GM12878 (cell line): Measurements from ENCODE around the gene KCNQ1. TPM values are rescaled to one million over a fixed set of nuclear protein-coding genes. Genes with fewer than 3 reads are reported as not detected.

Source experiments
- ATAC-seq: fragments of 200-7000 bp; cut with Tn5 transposase; 3 replicates; pipeline ENCODE4 v1.9.1; 2020; ENCODE audit warnings: mild to moderate bottlenecking, moderate library complexity
- BruUV-seq: library from RNA; stranded (reverse); fragments of 400-500 nt; replicated peaks from 2 replicates; lab custom pipeline; 2021; lab: Mats Ljungman, UMichigan
- CTCF ChIA-PET: fragments of 300-600 bp; sonication (Branson Sonifier 250); formaldehyde crosslinking; extraction: SDS; loops from one replicate; lab custom pipeline; 2021; ENCODE audit warnings: inconsistent platforms; lab: Yijun Ruan, JAX
- POLR2A ChIA-PET: fragments of 350-600 bp; formaldehyde crosslinking; extraction: SDS; loops from one replicate; lab custom pipeline; 2021; ENCODE audit warnings: inconsistent platforms; lab: Charles Lee
- RAD21 ChIA-PET: fragments of 300-600 bp; sonication (Branson Sonifier 250); formaldehyde crosslinking; loops from one replicate; lab custom pipeline; 2023; ENCODE audit warnings: antibody characterized with exemption; ENCODE audit not compliant: unreplicated experiment; lab: Charles Lee
- SMC1A ChIA-PET: fragments of 300-600 bp; sonication (Branson Sonifier 250); formaldehyde crosslinking; loops from one replicate; lab custom pipeline; 2023; ENCODE audit not compliant: unreplicated experiment, uncharacterized antibody; lab: Charles Lee
- DNase-seq: peaks from one replicate; pipeline ENCODE4 v3.0.0-alpha.2; 2011; ENCODE audit warnings: low read depth, low spot score
- FAIRE-seq: peaks from 3 replicates; lab custom pipeline; 2011; peaks lifted over from hg19 to GRCh38; lab: Jason Lieb, UNC
- H2AFZ ChIP-seq: 2 replicates; pipeline ENCODE4 v1.6.0; 2011; ENCODE audit warnings: low read depth, low read length, control low read depth; ENCODE audit not compliant: control insufficient read depth
- H3K27ac ChIP-seq: 2 replicates; pipeline ENCODE4 v1.5.1; 2011; ENCODE audit warnings: control low read depth; ENCODE audit not compliant: control insufficient read depth, insufficient read depth
- H3K27me3 ChIP-seq, 2 experiments: replicated peaks in 1 of 2; 2 replicates each; pipeline versions ENCODE4 v1.6.0 to v1.6.1; 2011; ENCODE audit warnings: low read length in 1 of 2; ENCODE audit not compliant: control insufficient read depth in 2 of 2, insufficient read depth in 2 of 2
- H3K36me3 ChIP-seq, 2 experiments: 2 replicates each; pipeline ENCODE4 v1.5.1; 2011; ENCODE audit warnings: low read length in 1 of 2; ENCODE audit not compliant: control insufficient read depth in 2 of 2, insufficient read depth in 2 of 2
- H3K4me1 ChIP-seq: 2 replicates; pipeline ENCODE4 v1.6.1; 2011; ENCODE audit warnings: mild to moderate bottlenecking, low read length, moderate library complexity, mixed read lengths; ENCODE audit not compliant: control insufficient read depth, insufficient read depth
- H3K4me2 ChIP-seq: 2 replicates; pipeline ENCODE4 v1.6.0; 2011; ENCODE audit warnings: control low read depth; ENCODE audit not compliant: control insufficient read depth, insufficient read depth
- H3K4me3 ChIP-seq: fragments of 200-600 bp; sonication (generic); 2 replicates; pipeline ENCODE4 v1.5.1; 2016
- H3K79me2 ChIP-seq: 2 replicates; pipeline ENCODE4 v1.6.0; 2011; ENCODE audit warnings: low read length; ENCODE audit not compliant: control insufficient read depth, insufficient read depth
- H3K9ac ChIP-seq: 2 replicates; pipeline ENCODE4 v1.8.0; 2011; ENCODE audit warnings: low read length, control low read depth, mixed read lengths; ENCODE audit not compliant: control insufficient read depth, insufficient read depth
- H3K9me3 ChIP-seq: replicated peaks from 3 replicates; pipeline ENCODE4 v1.5.1; 2011; ENCODE audit warnings: mild to moderate bottlenecking, low read length; ENCODE audit not compliant: control insufficient read depth, insufficient read depth
- H4K20me1 ChIP-seq: 2 replicates; pipeline ENCODE4 v1.6.0; 2011; ENCODE audit not compliant: control insufficient read depth, insufficient read depth
- SKIL ChIP-seq: fragments of 450-650 bp; IDR thresholded peaks from 2 replicates; pipeline ENCODE4 v1.6.1; 2017; ENCODE audit warnings: mild to moderate bottlenecking, low read depth, inconsistent platforms; ENCODE audit not compliant: poor library complexity, severe bottlenecking
- SUZ12 ChIP-seq: fragments of 200-600 bp; sonication (generic); IDR thresholded peaks from one replicate; pipeline ENCODE4 v1.6.1; 2018; ENCODE audit warnings: antibody characterized with exemption, mild to moderate bottlenecking; ENCODE audit not compliant: unreplicated experiment
- WGBS: methylation state at CpG from one replicate; pipeline ENCODE4 v1.1.6; 2016; ENCODE audit warnings: low lambda C conversion rate; ENCODE audit not compliant: insufficient replicate concordance, insufficient coverage; ENCODE audit errors: missing lambda C conversion rate; 5-methylcytosine and 5-hydroxymethylcytosine counted together
- in situ Hi-C: fragments of 300-500 bp; cut with MboI; formaldehyde crosslinking; loops from 9 replicates; pipeline ENCODE4 v1.14.3; 2018; ENCODE audit warnings: mixed read lengths
- intact Hi-C: fragments of 100-400 bp; cut with micrococcal nuclease; formaldehyde crosslinking; loops from one replicate; pipeline ENCODE4 v1.14.2; 2022; ENCODE audit not compliant: unreplicated experiment
- polyA plus RNA-seq, 11 experiments: library from polyadenylated mRNA; depleted of rRNA in 4 of 11; unstranded in 6 of 11; stranded (reverse) in 5 of 11; fragments of >200 nt; fragmentation: Nextera tagmentation in 4 of 11; fragmentation: Illumina TruSeq in 1 of 11; extraction: Ambion mirVana in 4 of 11; extraction: Trizol in 1 of 11; gene quantifications; 1 replicate in 1 of 11; 2 replicates in 10 of 11; pipeline versions ENCODE4 v1.2.1 to v1.2.3, GENCODE V29; 2011 to 2016; ENCODE audit warnings: inconsistent platforms in 2 of 11, missing spikeins in 2 of 11, low read depth in 1 of 11
- total RNA-seq, 4 experiments: library from RNA; depleted of rRNA in 3 of 4; stranded (reverse); fragments of >200 nt in 3 of 4; fragmentation: Illumina TruSeq in 1 of 4; extraction: Trizol in 1 of 4; gene quantifications; 2 replicates each; pipeline versions ENCODE4 v1.2.1 to v1.2.3, GENCODE V29; 2013 to 2021

KCNQ1 gene
- total and polyA plus RNA-seq, 10 of the 15 experiments (the other 5 are each of a cell fraction or from before 2014, with no cell fraction given) = 0.03 to 0.15 (median 0.12) TPM; not detected in 7

- peaks cover 5% of the 10 kb centered on the region for H3K4me1 ChIP-seq
- DNase-seq (no peak), ATAC-seq (no peak), FAIRE-seq (no peak)
- no TSS peak for BruUV-seq
- SMC1A ChIA-PET = interaction anchor here (1.1 kb wide), 1 partner anchor 351 kb away, joined by 3 read pairs; no protein-coding TSS in a partner anchor
- H3K4me2 ChIP-seq = no peak overlapping the region
- intact Hi-C loops = no loop called here
- WGBS = 8% methylated on average over 72 of the region's 119 CpGs
- no peak overlapping the region for H3K9ac ChIP-seq
- CTCF ChIA-PET = interaction anchor here (2.2 kb wide), 1 partner anchor 351 kb away, joined by 12 read pairs; no protein-coding TSS in a partner anchor
- no peak overlapping the region for H2AFZ ChIP-seq
- POLR2A ChIA-PET = no interaction called here
- peaks cover 9 to 10% of the 10 kb centered on the region in 2 experiments; a peak in 3 of 4 replicates for H3K27me3 ChIP-seq
- H3K9me3 ChIP-seq = no peaks in the 10 kb centered on the region; the same call in 2 of the 3 replicates
- H3K4me3 ChIP-seq = no peak overlapping the region
- no peaks in the 10 kb centered on the region for H3K36me3 ChIP-seq
- in situ Hi-C loops = no loop called here
- H3K79me2 ChIP-seq = no peaks in the 10 kb centered on the region
- no peaks in the 10 kb centered on the region for H4K20me1 ChIP-seq
- H3K27ac ChIP-seq = no peak overlapping the region
- RAD21 ChIA-PET = no interaction called here
- TF ChIP-seq SUZ12 (peak; percentile 95), SKIL (no peak)
Observed at GRCh38 chr11:2883979-2884815, 439.4 kb downstream of the KCNQ1 start.
